Common myeloid progenitor, CD34-positive (primary cell): Measurements from ENCODE around the gene SLC6A17. TPM values are rescaled to one million over a fixed set of nuclear protein-coding genes. Genes with fewer than 3 reads are reported as not detected.

Experiments used
- CTCF ChIA-PET: fragments of 350-600 bp; sonication (Branson Sonifier 250); formaldehyde crosslinking; loops from one replicate; lab custom pipeline; 2021; ENCODE audit warnings: antibody characterized with exemption; lab: Charles Lee
- POLR2A ChIA-PET: fragments of 350-600 bp; sonication (Branson Sonifier 250); formaldehyde crosslinking; loops from one replicate; lab custom pipeline; 2021; ENCODE audit warnings: antibody characterized with exemption; lab: Charles Lee
- DNase-seq, 3 donors: peaks; one replicate each; pipeline versions ENCODE4 v3.0.0 to v3.0.0-alpha.2; 2013
- H3K27ac ChIP-seq, 2 experiments: 1 replicate in 1 of 2; 2 replicates in 1 of 2; pipeline ENCODE4 v1.7.0; 2013; ENCODE audit warnings: inconsistent platforms in 2 of 2, low read length in 2 of 2, mild to moderate bottlenecking in 2 of 2, low read depth in 1 of 2, moderate library complexity in 1 of 2; ENCODE audit not compliant: severe bottlenecking in 2 of 2, insufficient read depth in 1 of 2, poor library complexity in 1 of 2
- H3K27me3 ChIP-seq, 5 experiments: replicated peaks in 2 of 5; 1 replicate in 3 of 5; 2 replicates in 2 of 5; pipeline versions ENCODE4 v1.6.1 to v1.7.0; 2013; ENCODE audit warnings: low read length in 4 of 5, mild to moderate bottlenecking in 2 of 5, moderate library complexity in 2 of 5, inconsistent platforms in 1 of 5; ENCODE audit not compliant: insufficient read depth in 5 of 5, control insufficient read depth in 4 of 5
- H3K36me3 ChIP-seq, 4 experiments: 1 replicate in 2 of 4; 2 replicates in 2 of 4; pipeline versions ENCODE4 v1.6.1 to v1.7.0; 2013; ENCODE audit warnings: low read length in 3 of 4, control low read depth in 1 of 4, mild to moderate bottlenecking in 1 of 4; ENCODE audit not compliant: control insufficient read depth in 4 of 4, insufficient read depth in 4 of 4
- H3K4me1 ChIP-seq, 4 experiments: 1 replicate in 3 of 4; 2 replicates in 1 of 4; pipeline versions ENCODE4 v1.6.1 to v1.7.1; 2013; ENCODE audit warnings: low read length in 3 of 4, mild to moderate bottlenecking in 3 of 4, control low read depth in 1 of 4, inconsistent platforms in 1 of 4, moderate library complexity in 1 of 4; ENCODE audit not compliant: control insufficient read depth in 4 of 4, insufficient read depth in 4 of 4; ENCODE audit errors: control extremely low read depth in 1 of 4
- H3K4me3 ChIP-seq, 7 experiments: 1 replicate in 4 of 7; 2 replicates in 3 of 7; pipeline versions ENCODE4 v1.5.1 to v1.7.0; 2013; ENCODE audit warnings: mild to moderate bottlenecking in 7 of 7, low read length in 6 of 7, moderate library complexity in 6 of 7, inconsistent platforms in 2 of 7, low read depth in 2 of 7, control low read depth in 1 of 7; ENCODE audit not compliant: insufficient read depth in 4 of 7, control insufficient read depth in 1 of 7; ENCODE audit errors: extremely low read depth in 1 of 7
- H3K9me3 ChIP-seq, 5 experiments: 1 replicate in 4 of 5; 2 replicates in 1 of 5; pipeline versions ENCODE4 v1.6.1 to v1.7.1; 2013; ENCODE audit warnings: low read length in 4 of 5, mild to moderate bottlenecking in 2 of 5, inconsistent platforms in 1 of 5, low read depth in 1 of 5, moderate library complexity in 1 of 5; ENCODE audit not compliant: control insufficient read depth in 4 of 5, insufficient read depth in 2 of 5; ENCODE audit errors: control extremely low read depth in 1 of 5
- WGBS: methylation state at CpG from one replicate; pipeline ENCODE4 v1.1.5; 2013; ENCODE audit not compliant: insufficient coverage; 5-methylcytosine and 5-hydroxymethylcytosine counted together
- polyA plus RNA-seq: library from polyadenylated mRNA; unstranded; fragments of 120-200 nt; gene quantifications from one replicate; pipeline ENCODE4 v1.2.1, GENCODE V29; 2013

The SLC6A17 gene
- not detected for polyA plus RNA-seq

DNA sequence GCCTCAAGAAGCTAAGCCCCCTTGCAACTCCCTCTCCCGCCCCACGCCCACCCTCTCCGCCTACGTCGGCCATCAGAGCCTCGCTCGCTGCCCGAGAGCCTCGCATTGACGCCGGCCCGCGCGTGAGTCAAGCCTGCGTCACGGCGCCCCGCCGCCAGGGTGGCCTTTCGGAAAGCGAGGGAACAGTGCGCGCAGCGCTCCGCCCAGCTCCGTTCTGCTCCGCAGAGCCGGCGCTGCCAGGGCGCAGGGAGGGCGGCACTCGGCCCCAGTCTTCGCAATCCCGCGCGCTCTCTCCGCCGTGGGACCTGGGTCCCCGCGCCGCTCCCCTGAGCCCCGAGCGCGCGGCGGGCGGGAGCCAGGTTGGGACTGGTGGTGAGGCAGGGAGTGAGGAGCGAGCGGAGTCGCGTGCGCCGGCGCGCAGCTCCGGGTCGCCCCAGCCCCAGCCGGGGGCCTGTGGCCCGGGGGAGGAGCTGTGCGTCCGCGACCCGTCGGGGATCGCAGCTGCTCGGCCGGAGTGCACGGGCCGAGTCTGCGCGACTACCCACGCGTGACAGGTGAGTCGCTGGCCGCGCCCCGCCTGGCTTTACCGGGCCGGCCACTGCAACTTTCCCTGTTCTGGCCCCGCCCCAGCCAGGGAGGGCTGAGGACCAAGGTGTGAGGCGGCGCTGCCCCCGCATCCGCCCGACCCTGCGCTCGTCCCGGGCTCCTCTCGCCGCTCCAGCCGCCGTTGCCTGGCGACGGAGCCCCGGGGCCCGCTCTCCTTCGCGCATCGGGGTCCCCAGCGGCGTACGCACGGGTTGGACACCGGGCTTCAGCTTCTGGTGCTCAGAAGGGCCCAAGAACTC is at the start of gene SLC6A17:
Gene SLC6A17, plus strand, starts transcription at position 165 of the 845 bp plus-strand sequence. CDS start 16,436 bp downstream, outside the sequence.
- ChIA-PET CTCF (interaction anchor here (1.0 kb wide), 1 partner anchor 13 kb away, joined by 4 read pairs; no protein-coding TSS in a partner anchor), POLR2A (interaction anchor here (0.6 kb wide), 1 partner anchor 21 kb away, joined by 6 read pairs; no protein-coding TSS in a partner anchor)
- peak; percentile 44 to 62 (median 62) for DNase-seq
- under 1% methylated on average over 86 of the region's 104 CpGs for WGBS
- Histone ChIP-seq H3K4me3 (peak within 1 kb of the TSS in 5 of 7 experiments; percentile 6 to 46 (median 20)), H3K4me1 (peaks cover 0 to 13% (median 5%) of the 10 kb centered on the region in 4 experiments), H3K27me3 (peaks cover 0 to 100% (median 46%) of the 10 kb centered on the region in 5 experiments), H3K9me3 (no peaks in the 10 kb centered on the region), H3K27ac (no peak within 1 kb of the TSS), H3K36me3 (no peaks in the 10 kb centered on the region)

GRCh38 chr1:110102081-110102480 is 48.2 kb upstream of the SLC6A17 start:
- H3K27me3 ChIP-seq, result peaks cover 0 to 2% (median 0%) of the 10 kb centered on the region in 5 experiments
- POLR2A ChIA-PET, result no interaction called here
- WGBS, result 61% methylated on average over 5 of the region's 7 CpGs
- no peak overlapping the region for H3K27ac ChIP-seq
- H3K36me3 ChIP-seq, result no peaks in the 10 kb centered on the region
- H3K4me1 ChIP-seq, result peaks cover 0 to 9% (median 2%) of the 10 kb centered on the region in 4 experiments
- peak in 2 of 3 donors; percentile 31 to 39 for DNase-seq
- CTCF ChIA-PET, result interaction anchor here (0.8 to 11.9 kb wide), 5 partner anchors 13 to 50 kb away, joined by 3 to 221 read pairs (median 44); no protein-coding TSS in a partner anchor
- H3K9me3 ChIP-seq, result no peaks in the 10 kb centered on the region
- H3K4me3 ChIP-seq, result peak overlapping the region in 1 of 7 experiments; percentile 7

GRCh38 chr1:110106013-110106941 is 44.0 kb upstream of the SLC6A17 start:
- Histone ChIP-seq H3K27me3 (peaks cover 0 to 14% (median 8%) of the 10 kb centered on the region in 5 experiments), H3K4me3 (no peak overlapping the region), H3K27ac (no peak overlapping the region), H3K4me1 (peaks cover 0 to 9% (median 2%) of the 10 kb centered on the region in 4 experiments), H3K9me3 (no peaks in the 10 kb centered on the region), H3K36me3 (no peaks in the 10 kb centered on the region)
- CTCF ChIA-PET, result interaction anchor here (0.8 to 11.9 kb wide), 13 partner anchors 10 to 76 kb away, joined by 3 to 221 read pairs (median 20); partner anchors contain the start of gene ALX3
- WGBS, result 31% methylated on average over 8 of the region's 8 CpGs
- POLR2A ChIA-PET, result interaction anchor here (0.7 to 1.0 kb wide), 2 partner anchors 8 to 18 kb away, joined by 3 read pairs; no protein-coding TSS in a partner anchor
- DNase-seq, result peak; percentile 61 to 80 (median 69)

DNA sequence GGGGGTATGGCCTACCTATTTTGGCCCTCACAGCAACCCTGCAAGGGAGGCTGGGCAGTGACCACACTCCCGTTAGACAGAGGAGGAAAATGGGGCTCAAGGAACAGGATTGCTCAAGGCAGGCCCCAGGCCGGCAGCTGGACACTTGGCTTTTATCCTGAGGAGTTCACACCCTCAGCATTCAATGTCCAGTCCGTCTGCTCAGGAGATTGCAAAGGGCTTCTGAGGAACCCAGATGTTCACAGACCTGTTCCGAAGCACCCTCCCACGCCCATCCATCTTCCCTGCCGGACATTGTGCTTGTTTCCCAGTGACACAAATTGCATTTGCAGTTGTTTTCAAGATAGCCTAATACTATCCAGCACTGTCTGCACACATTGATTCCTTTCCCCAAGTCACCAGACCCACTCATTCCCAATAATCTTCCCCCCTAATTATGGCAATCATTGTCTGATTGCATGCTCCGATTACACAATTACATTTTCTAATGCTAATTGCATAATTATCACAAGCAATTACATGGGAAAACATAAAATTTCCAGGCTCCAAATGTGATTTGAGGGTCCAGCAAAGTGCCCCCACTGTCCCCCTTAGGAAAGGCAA is 42.3 kb upstream of the SLC6A17 start:
- Histone ChIP-seq H3K4me3 (no peak overlapping the region), H3K4me1 (no peaks in the 10 kb centered on the region), H3K36me3 (no peaks in the 10 kb centered on the region), H3K9me3 (no peaks in the 10 kb centered on the region), H3K27ac (no peak overlapping the region), H3K27me3 (peaks cover 0 to 18% (median 11%) of the 10 kb centered on the region in 5 experiments)
- 80% methylated on average over 5 of the region's 7 CpGs for WGBS
- no peak for DNase-seq
- ChIA-PET POLR2A (no interaction called here), CTCF (interaction anchor here (1.1 to 10.7 kb wide), 3 partner anchors 18 to 58 kb away, joined by 4 to 176 read pairs (median 7); no protein-coding TSS in a partner anchor)

- ChIA-PET CTCF (interaction anchor here (1.2 to 4.3 kb wide), 3 partner anchors 20 to 51 kb away, joined by 3 to 12 read pairs (median 4); no protein-coding TSS in a partner anchor), POLR2A (no interaction called here)
- WGBS, result 100% methylated on average over 3 of the region's 4 CpGs
- Histone ChIP-seq H3K4me3 (no peak overlapping the region), H3K4me1 (no peaks in the 10 kb centered on the region), H3K27me3 (peaks cover 0 to 24% (median 16%) of the 10 kb centered on the region in 5 experiments), H3K27ac (no peak overlapping the region), H3K9me3 (no peaks in the 10 kb centered on the region), H3K36me3 (no peaks in the 10 kb centered on the region)
- DNase-seq, result no peak
These were observed 39.2 kb upstream of the SLC6A17 start for GRCh38 chr1:110111081-110111480.

- no peak for DNase-seq
- POLR2A ChIA-PET, result no interaction called here
- 98% methylated on average over 4 of the region's 5 CpGs for WGBS
- Histone ChIP-seq H3K27me3 (peaks cover 0 to 24% (median 16%) of the 10 kb centered on the region in 5 experiments), H3K9me3 (no peaks in the 10 kb centered on the region), H3K36me3 (no peaks in the 10 kb centered on the region), H3K4me3 (no peak within 1 kb of the TSS), H3K4me1 (no peaks in the 10 kb centered on the region), H3K27ac (no peak within 1 kb of the TSS)
- CTCF ChIA-PET, result interaction anchor here (0.7 to 7.2 kb wide), 9 partner anchors 8 to 82 kb away, joined by 3 to 81 read pairs (median 4); no protein-coding TSS in a partner anchor
These were observed 38.2 kb upstream of the SLC6A17 start, which contains the start of gene UBL4B for GRCh38 chr1:110112143-110112542. Gene UBL4B, plus strand, starts transcription at chr1:110112443. Its CDS starts 92 bp downstream, at chr1:110112535.
